Nephron (organoid): ENCODE results near the gene PPP1R10.

Source experiments
- H3K27ac Mint-ChIP-seq, 3 experiments: 2 replicates each; pipeline ENCODE4 v1.8.0; 2020; ENCODE audit warnings: mixed read lengths in 3 of 3, mild to moderate bottlenecking in 2 of 3, moderate library complexity in 1 of 3
- H3K27me3 Mint-ChIP-seq: 2 replicates; pipeline ENCODE4 v1.8.0; 2021; ENCODE audit warnings: low read depth, mild to moderate bottlenecking, moderate library complexity, mixed read lengths
- H3K36me3 Mint-ChIP-seq: 2 replicates; pipeline ENCODE4 v1.8.0; 2020; ENCODE audit warnings: low read depth, mixed read lengths
- H3K4me1 Mint-ChIP-seq: 2 replicates; pipeline ENCODE4 v1.8.0; 2020; ENCODE audit warnings: mixed read lengths
- H3K4me3 Mint-ChIP-seq, 3 experiments: 2 replicates each; pipeline ENCODE4 v1.8.0; 2020; ENCODE audit warnings: mild to moderate bottlenecking in 3 of 3, mixed read lengths in 3 of 3, moderate library complexity in 2 of 3
- H3K9me3 Mint-ChIP-seq: 2 replicates; pipeline ENCODE4 v1.8.0; 2020; ENCODE audit warnings: mixed read lengths
- CTCF ChIP-seq, 3 experiments: fragments of 200-600 bp; sonication (generic); IDR thresholded peaks; one replicate each; pipeline ENCODE4 v1.5.0; 2021; ENCODE audit warnings: antibody characterized with exemption in 3 of 3; ENCODE audit not compliant: unreplicated experiment in 3 of 3

PPP1R10 gene

GRCh38 chr6:30589754-30590358 lies 27.2 kb downstream of the PPP1R10 start:
- Mint-ChIP-seq H3K4me3 (no peak overlapping the region), H3K27me3 (no peaks in the 10 kb centered on the region), H3K27ac (peak overlapping the region in 2 of 3 experiments; percentile 79 to 85), H3K4me1 (peaks cover 9% of the 10 kb centered on the region), H3K36me3 (peaks cover 67% of the 10 kb centered on the region), H3K9me3 (no peaks in the 10 kb centered on the region)
- TF ChIP-seq CTCF (IDR thresholded peaks at IDR 0.05; ENCODE audit: unreplicated experiment in 3 of 3), result no peak

GRCh38 chr6:30583921-30584320 lies 33.1 kb downstream of the PPP1R10 start:
- no peak overlapping the region for H3K4me3 Mint-ChIP-seq
- H3K27ac Mint-ChIP-seq, result no peak overlapping the region
- H3K36me3 Mint-ChIP-seq, result peaks cover 85% of the 10 kb centered on the region
- H3K27me3 Mint-ChIP-seq, result no peaks in the 10 kb centered on the region
- TF ChIP-seq CTCF (IDR thresholded peaks at IDR 0.05; ENCODE audit: unreplicated experiment in 3 of 3), result no peak
- no peaks in the 10 kb centered on the region for H3K4me1 Mint-ChIP-seq
- H3K9me3 Mint-ChIP-seq, result no peaks in the 10 kb centered on the region

GRCh38 chr6:30578051-30578450 lies 39.0 kb downstream of the PPP1R10 start:
- Mint-ChIP-seq H3K27ac (no peak overlapping the region), H3K4me1 (peaks cover 8% of the 10 kb centered on the region), H3K4me3 (no peak overlapping the region), H3K36me3 (peaks cover 67% of the 10 kb centered on the region), H3K27me3 (no peaks in the 10 kb centered on the region), H3K9me3 (no peaks in the 10 kb centered on the region)
- TF ChIP-seq CTCF (IDR thresholded peaks at IDR 0.05; ENCODE audit: unreplicated experiment in 3 of 3), result no peak

- H3K4me3 Mint-ChIP-seq, result peak overlapping the region; percentile 7 to 97 (median 52)
- peaks cover 42% of the 10 kb centered on the region for H3K4me1 Mint-ChIP-seq
- H3K36me3 Mint-ChIP-seq, result peaks cover 24% of the 10 kb centered on the region
- no peaks in the 10 kb centered on the region for H3K27me3 Mint-ChIP-seq
- H3K9me3 Mint-ChIP-seq, result no peaks in the 10 kb centered on the region
- TF ChIP-seq CTCF (IDR thresholded peaks at IDR 0.05; ENCODE audit: unreplicated experiment in 3 of 3), result no peak
- H3K27ac Mint-ChIP-seq, result peak overlapping the region in 2 of 3 experiments; percentile 12 to 13
Observed at GRCh38 chr6:30573113-30573512, 43.9 kb downstream of the PPP1R10 start.

- no peaks in the 10 kb centered on the region for H3K27me3 Mint-ChIP-seq
- H3K27ac Mint-ChIP-seq, result peak overlapping the region in 1 of 3 experiments; percentile 98
- H3K4me3 Mint-ChIP-seq, result peak overlapping the region; percentile 93 to 99 (median 97)
- H3K36me3 Mint-ChIP-seq, result peaks cover 14% of the 10 kb centered on the region
- H3K9me3 Mint-ChIP-seq, result no peaks in the 10 kb centered on the region
- no peak for TF ChIP-seq CTCF (IDR thresholded peaks at IDR 0.05; ENCODE audit: unreplicated experiment in 3 of 3)
- H3K4me1 Mint-ChIP-seq, result peaks cover 42% of the 10 kb centered on the region
Observed at GRCh38 chr6:30572148-30572547, 44.9 kb downstream of the PPP1R10 start.

- Mint-ChIP-seq H3K27me3 (no peaks in the 10 kb centered on the region), H3K9me3 (no peaks in the 10 kb centered on the region), H3K27ac (peak overlapping the region; percentile 81 to 98 (median 94)), H3K4me1 (peaks cover 42% of the 10 kb centered on the region), H3K36me3 (peaks cover 10% of the 10 kb centered on the region), H3K4me3 (peak overlapping the region; percentile 93 to 99 (median 97))
- TF ChIP-seq CTCF (IDR thresholded peaks at IDR 0.05; ENCODE audit: unreplicated experiment in 3 of 3), result no peak
Observed at GRCh38 chr6:30571762-30572082, 45.3 kb downstream of the PPP1R10 start.
